Activated naive CD4-positive, alpha-beta T cell treated with Interleukin-2 at 50 U/mL for 16 hours (primary cell): ENCODE data around the gene RMDN2.
A peak's percentile ranks its signal among the peaks of the same experiment; 100 is the strongest.
"Not testable (repeated sequence)": the region's sequence is repeated elsewhere in the genome, so short reads cannot be mapped to it uniquely, and the experiment has no call there.

ENCODE experiments used
- DNase-seq: peaks from one replicate; pipeline ENCODE4 v3.0.0-alpha.2; 2020

The RMDN2 gene

GRCh38 chr2:37997629-37998028 lies 72.5 kb downstream of the RMDN2 start:
- DNase-seq = no peak

GRCh38 chr2:38000485-38001222 lies 75.6 kb downstream of the RMDN2 start:
- no peak for DNase-seq

GRCh38 chr2:38010187-38010586 lies 85.1 kb downstream of the RMDN2 start:
- not testable (repeated sequence) for DNase-seq

GRCh38 chr2:38010995-38011394 lies 85.9 kb downstream of the RMDN2 start:
- DNase-seq = no peak

GRCh38 chr2:38013158-38013752 lies 88.2 kb downstream of the RMDN2 start:
- no peak for DNase-seq

- no peak for DNase-seq
Measured at GRCh38 chr2:38016219-38016618, 91.1 kb downstream of the RMDN2 start.

GRCh38 chr2:38017836-38018235 lies 92.7 kb downstream of the RMDN2 start:
- DNase-seq = no peak

- DNase-seq = not testable (repeated sequence)
Measured at GRCh38 chr2:38020359-38021069, 95.4 kb downstream of the RMDN2 start.

GRCh38 chr2:38021589-38021988 lies 96.5 kb downstream of the RMDN2 start:
- no peak for DNase-seq

- DNase-seq = no peak
Measured at GRCh38 chr2:38026846-38027245, 101.8 kb downstream of the RMDN2 start.

GRCh38 chr2:38028829-38029228 lies 103.7 kb downstream of the RMDN2 start:
- DNase-seq = no peak

GRCh38 chr2:38029512-38029911 lies 104.4 kb downstream of the RMDN2 start:
- no peak for DNase-seq

- DNase-seq = no peak
Measured at GRCh38 chr2:38030635-38031355, 105.7 kb downstream of the RMDN2 start.

- no peak for DNase-seq
Measured at GRCh38 chr2:38032946-38033345, 107.9 kb downstream of the RMDN2 start.

- DNase-seq = no peak
Measured at GRCh38 chr2:38033646-38034045, 108.6 kb downstream of the RMDN2 start.

GRCh38 chr2:38035968-38036367 lies 110.9 kb downstream of the RMDN2 start:
- no peak for DNase-seq

- no peak for DNase-seq
Measured at GRCh38 chr2:38037325-38037724, 112.2 kb downstream of the RMDN2 start.

- DNase-seq = peak; percentile 48
Measured at GRCh38 chr2:38037757-38038621, 112.9 kb downstream of the RMDN2 start.

- no peak for DNase-seq
Measured at GRCh38 chr2:38038682-38039081, 113.6 kb downstream of the RMDN2 start.

GRCh38 chr2:38039121-38039910 lies 114.2 kb downstream of the RMDN2 start:
- no peak for DNase-seq

GRCh38 chr2:38045811-38046210 lies 120.7 kb downstream of the RMDN2 start:
- no peak for DNase-seq

GRCh38 chr2:38056216-38056615 lies 131.1 kb downstream of the RMDN2 start:
- no peak for DNase-seq
